ENCODE measurements around the gene ALX4.

Gene ALX4

DNA sequence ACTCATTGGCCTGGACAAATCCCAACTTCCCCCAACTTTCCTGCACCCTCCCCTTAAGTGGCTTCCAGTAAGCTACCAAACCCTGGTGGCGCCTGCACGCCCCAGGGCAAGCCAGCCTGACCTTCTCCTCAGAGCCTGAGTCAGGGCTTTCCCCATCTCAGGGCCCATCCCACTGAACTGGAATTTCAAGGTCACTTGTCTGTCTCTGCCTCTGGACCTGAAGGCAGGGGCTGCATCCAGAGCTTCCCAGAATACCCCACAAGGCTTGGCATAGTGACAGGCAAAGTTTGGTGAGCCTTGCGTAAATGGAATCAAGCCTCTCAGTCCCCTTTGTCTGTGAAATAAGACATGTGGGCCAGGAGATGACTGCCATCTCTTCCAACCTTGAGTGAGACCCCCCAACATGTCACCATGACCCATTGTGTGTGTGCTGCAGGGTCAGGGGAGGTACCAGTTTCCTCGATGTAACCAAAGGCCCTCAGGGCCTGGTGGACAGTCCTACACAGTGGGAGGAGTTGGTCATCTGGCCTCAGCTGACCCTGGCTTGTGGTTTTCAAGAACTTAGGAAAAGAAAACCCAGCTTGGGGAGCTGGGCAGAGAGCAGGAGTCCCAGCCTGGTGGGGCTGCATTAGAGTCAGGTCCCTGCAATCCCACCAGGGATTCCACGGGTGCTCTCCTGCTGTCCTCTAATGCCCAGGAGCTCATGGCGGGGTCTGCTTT lies 8.9 kb downstream of the ALX4 start:
- H3K4me1 ChIP-seq (ENCODE audit: insufficient read depth, low read length, poor library complexity, severe bottlenecking) = no peaks in the 10 kb centered on the region
- no peaks in the 10 kb centered on the region for H3K36me3 ChIP-seq (ENCODE audit: insufficient read depth, low read length)
- H3K9ac ChIP-seq (ENCODE audit: low read depth, low read length, poor library complexity, severe bottlenecking) = no peak overlapping the region
- TF ChIP-seq CTCF (conservative IDR thresholded peaks at IDR 0.05; ENCODE audit: low read length) (no peak), EZH2phosphoT487 (IDR thresholded peaks at IDR 0.05; ENCODE audit: borderline replicate concordance) (no peak)
- H3K79me2 ChIP-seq (ENCODE audit: insufficient read depth, low read length) = no peaks in the 10 kb centered on the region
- H3F3A ChIP-seq (ENCODE audit: low read depth) = no peaks in the 10 kb centered on the region
- no peak overlapping the region for H3K4me3 ChIP-seq (ENCODE audit: low read length, poor library complexity, severe bottlenecking)
- H4K20me1 ChIP-seq (ENCODE audit: insufficient read depth, low read length, poor library complexity, severe bottlenecking) = no peaks in the 10 kb centered on the region
- H3K9me2 ChIP-seq (replicated peaks; ENCODE audit: low read depth, low read length) = no peaks in the 10 kb centered on the region
- H3K4me2 ChIP-seq (ENCODE audit: low read depth, low read length, poor library complexity, severe bottlenecking) = no peak overlapping the region
- no peaks in the 10 kb centered on the region for H3K9me3 ChIP-seq (ENCODE audit: insufficient read depth, low read depth, low read length)
- H2AFZ ChIP-seq (ENCODE audit: low read length) = no peak overlapping the region
- no peaks in the 10 kb centered on the region for H3K27me3 ChIP-seq (ENCODE audit: insufficient read depth, low read length, poor library complexity, severe bottlenecking)

GRCh38 chr11:44298862-44299261 lies 11.1 kb downstream of the ALX4 start:
- Histone ChIP-seq H3K4me3 (ENCODE audit: low read length, poor library complexity, severe bottlenecking) (no peak overlapping the region), H3K9ac (ENCODE audit: low read depth, low read length, poor library complexity, severe bottlenecking) (no peak overlapping the region), H3F3A (ENCODE audit: low read depth) (no peaks in the 10 kb centered on the region), H4K20me1 (ENCODE audit: insufficient read depth, low read length, poor library complexity, severe bottlenecking) (no peaks in the 10 kb centered on the region), H3K4me2 (ENCODE audit: low read depth, low read length, poor library complexity, severe bottlenecking) (no peak overlapping the region), H3K79me2 (ENCODE audit: insufficient read depth, low read length) (no peaks in the 10 kb centered on the region), H3K9me3 (ENCODE audit: insufficient read depth, low read depth, low read length) (no peaks in the 10 kb centered on the region), H3K27me3 (ENCODE audit: insufficient read depth, low read length, poor library complexity, severe bottlenecking) (no peaks in the 10 kb centered on the region), H2AFZ (ENCODE audit: low read length) (no peak overlapping the region), H3K36me3 (ENCODE audit: insufficient read depth, low read length) (no peaks in the 10 kb centered on the region), H3K9me2 (replicated peaks; ENCODE audit: low read depth, low read length) (no peaks in the 10 kb centered on the region), H3K4me1 (ENCODE audit: insufficient read depth, low read length, poor library complexity, severe bottlenecking) (no peaks in the 10 kb centered on the region)
- TF ChIP-seq CTCF (conservative IDR thresholded peaks at IDR 0.05; ENCODE audit: low read length) (no peak), EZH2phosphoT487 (IDR thresholded peaks at IDR 0.05; ENCODE audit: borderline replicate concordance) (no peak)

- H3K4me3 ChIP-seq (ENCODE audit: low read length, poor library complexity, severe bottlenecking) = no peak overlapping the region
- no peaks in the 10 kb centered on the region for H3K79me2 ChIP-seq (ENCODE audit: insufficient read depth, low read length)
- H3K9ac ChIP-seq (ENCODE audit: low read depth, low read length, poor library complexity, severe bottlenecking) = no peak overlapping the region
- no peaks in the 10 kb centered on the region for H3K27me3 ChIP-seq (ENCODE audit: insufficient read depth, low read length, poor library complexity, severe bottlenecking)
- no peaks in the 10 kb centered on the region for H3K9me2 ChIP-seq (replicated peaks; ENCODE audit: low read depth, low read length)
- no peaks in the 10 kb centered on the region for H3K36me3 ChIP-seq (ENCODE audit: insufficient read depth, low read length)
- no peak for TF ChIP-seq EZH2phosphoT487 (IDR thresholded peaks at IDR 0.05; ENCODE audit: borderline replicate concordance)
- TF ChIP-seq CTCF (conservative IDR thresholded peaks at IDR 0.05; ENCODE audit: low read length) = no peak
- no peaks in the 10 kb centered on the region for H3F3A ChIP-seq (ENCODE audit: low read depth)
- H3K4me1 ChIP-seq (ENCODE audit: insufficient read depth, low read length, poor library complexity, severe bottlenecking) = no peaks in the 10 kb centered on the region
- H3K4me2 ChIP-seq (ENCODE audit: low read depth, low read length, poor library complexity, severe bottlenecking) = no peak overlapping the region
- H2AFZ ChIP-seq (ENCODE audit: low read length) = no peak overlapping the region
- no peaks in the 10 kb centered on the region for H3K9me3 ChIP-seq (ENCODE audit: insufficient read depth, low read depth, low read length)
- H4K20me1 ChIP-seq (ENCODE audit: insufficient read depth, low read length, poor library complexity, severe bottlenecking) = no peaks in the 10 kb centered on the region
Measured at GRCh38 chr11:44290208-44290607, 19.7 kb downstream of the ALX4 start.

Data from Loucy (cell line).